Right lobe of liver (tissue), 4 donors: ENCODE data around the gene KLF12.

Experiments
- POLR2A ChIP-seq: fragments of 450-650 bp; IDR thresholded peaks from one replicate; pipeline ENCODE4 v1.6.1; 2017; ENCODE audit warnings: antibody characterized with exemption, mild to moderate bottlenecking
- TF ChIP-seq, protein P1 (sequence below), 4 donors: fragments of 200-600 bp in 3 of 4; fragments of 450-650 bp in 1 of 4; IDR thresholded peaks; one replicate each; pipeline versions ENCODE4 v1.5.1 to v1.8.0; 2016 to 2022; ENCODE audit warnings: antibody characterized with exemption in 4 of 4, mild to moderate bottlenecking in 2 of 4
- donor health status: DM: no; HTN: no; CAD: no.
- donor health status: DM: no; HTN: no; CAD: no.
- donor health status: DM: no; HTN: yes; CAD: no.

- TF ChIP-seq POLR2A = no peak
- TF ChIP-seq, protein P1, sequence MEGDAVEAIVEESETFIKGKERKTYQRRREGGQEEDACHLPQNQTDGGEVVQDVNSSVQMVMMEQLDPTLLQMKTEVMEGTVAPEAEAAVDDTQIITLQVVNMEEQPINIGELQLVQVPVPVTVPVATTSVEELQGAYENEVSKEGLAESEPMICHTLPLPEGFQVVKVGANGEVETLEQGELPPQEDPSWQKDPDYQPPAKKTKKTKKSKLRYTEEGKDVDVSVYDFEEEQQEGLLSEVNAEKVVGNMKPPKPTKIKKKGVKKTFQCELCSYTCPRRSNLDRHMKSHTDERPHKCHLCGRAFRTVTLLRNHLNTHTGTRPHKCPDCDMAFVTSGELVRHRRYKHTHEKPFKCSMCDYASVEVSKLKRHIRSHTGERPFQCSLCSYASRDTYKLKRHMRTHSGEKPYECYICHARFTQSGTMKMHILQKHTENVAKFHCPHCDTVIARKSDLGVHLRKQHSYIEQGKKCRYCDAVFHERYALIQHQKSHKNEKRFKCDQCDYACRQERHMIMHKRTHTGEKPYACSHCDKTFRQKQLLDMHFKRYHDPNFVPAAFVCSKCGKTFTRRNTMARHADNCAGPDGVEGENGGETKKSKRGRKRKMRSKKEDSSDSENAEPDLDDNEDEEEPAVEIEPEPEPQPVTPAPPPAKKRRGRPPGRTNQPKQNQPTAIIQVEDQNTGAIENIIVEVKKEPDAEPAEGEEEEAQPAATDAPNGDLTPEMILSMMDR (IDR thresholded peaks at IDR 0.05) = no peak
These were observed 29.4 kb downstream of the KLF12 start for GRCh38 chr13:74104661-74105275.
